TTC549 (cell line): ENCODE measurements around the gene MTMR3.

ENCODE experiments used
- FAIRE-seq: peaks from 2 replicates; lab custom pipeline; 2012; peaks lifted over from hg19 to GRCh38; lab: Jason Lieb, UNC

The MTMR3 gene

GRCh38 chr22:29870574-29870973 lies 12.4 kb upstream of the MTMR3 start:
- FAIRE-seq = no peak

- no peak for FAIRE-seq
Measured at GRCh38 chr22:29871684-29872083, 11.3 kb upstream of the MTMR3 start.

GRCh38 chr22:29872144-29872893 lies 10.7 kb upstream of the MTMR3 start:
- no peak for FAIRE-seq

- no peak for FAIRE-seq
Measured at GRCh38 chr22:29872989-29873388, 10.0 kb upstream of the MTMR3 start.

GRCh38 chr22:29873943-29874342 lies 9.0 kb upstream of the MTMR3 start:
- no peak for FAIRE-seq

- no peak for FAIRE-seq
Measured at GRCh38 chr22:29877620-29878019, 5.4 kb upstream of the MTMR3 start.

- no peak for FAIRE-seq
Measured at GRCh38 chr22:29879753-29880152, 3.2 kb upstream of the MTMR3 start.

GRCh38 chr22:29882716-29883044 lies 294 bp upstream of the MTMR3 start:
- FAIRE-seq = no peak

- no peak for FAIRE-seq
Measured at GRCh38 chr22:29883775-29884097, 762 bp downstream of the MTMR3 start.

GRCh38 chr22:29885610-29886009 lies 2.6 kb downstream of the MTMR3 start:
- no peak for FAIRE-seq

- no peak for FAIRE-seq
Measured at GRCh38 chr22:29886596-29886995, 3.6 kb downstream of the MTMR3 start.

- FAIRE-seq = no peak
Measured at GRCh38 chr22:29887358-29887757, 4.4 kb downstream of the MTMR3 start.

- FAIRE-seq = no peak
Measured at GRCh38 chr22:29890760-29891159, 7.8 kb downstream of the MTMR3 start.

- FAIRE-seq = no peak
Measured at GRCh38 chr22:29892315-29893156, 9.6 kb downstream of the MTMR3 start.

- FAIRE-seq = no peak
Measured at GRCh38 chr22:29901354-29901753, 18.4 kb downstream of the MTMR3 start.

- no peak for FAIRE-seq
Measured at GRCh38 chr22:29903371-29903770, 20.4 kb downstream of the MTMR3 start.

- FAIRE-seq = no peak
Measured at GRCh38 chr22:29904020-29904419, 21.0 kb downstream of the MTMR3 start.

- no peak for FAIRE-seq
Measured at GRCh38 chr22:29907753-29908515, 25.0 kb downstream of the MTMR3 start.

GRCh38 chr22:29912141-29912540 lies 29.2 kb downstream of the MTMR3 start:
- no peak for FAIRE-seq

- no peak for FAIRE-seq
Measured at GRCh38 chr22:29912605-29913398, 29.8 kb downstream of the MTMR3 start.

GRCh38 chr22:29914165-29914564 lies 31.2 kb downstream of the MTMR3 start:
- FAIRE-seq = no peak

GRCh38 chr22:29914991-29915533 lies 32.1 kb downstream of the MTMR3 start:
- no peak for FAIRE-seq
